ENCODE measurements around the gene ZNF709. TPM values are rescaled to one million over a fixed set of nuclear protein-coding genes. Genes with fewer than 3 reads are reported as not detected.
A peak's percentile ranks its signal among the peaks of the same experiment; 100 is the strongest.
"Not testable (repeated sequence)": the region's sequence is repeated elsewhere in the genome, so short reads cannot be mapped to it uniquely, and the experiment has no call there.

Gene ZNF709
- total RNA-seq = 0.18 and 2.4 TPM in 2 replicates

- H3K36me3 Mint-ChIP-seq (ENCODE audit: low read depth) = no peaks in the 10 kb centered on the region
- intact Hi-C loops (cut with micrococcal nuclease) = loop anchor here (2.0 kb wide), 1 partner anchor 44 kb away; the partner anchor contains the start of gene ZNF443
- H3K27me3 Mint-ChIP-seq (ENCODE audit: low read depth) = no peaks in the 10 kb centered on the region
Measured at GRCh38 chr19:12484371-12485051, at the start of gene ZNF709. Gene ZNF709, minus strand, starts transcription at chr19:12484816. Its CDS starts 159 bp downstream, at chr19:12484657.

GRCh38 chr19:12527034-12527836, 42.6 kb upstream of the ZNF709 start:
- Mint-ChIP-seq H3K36me3 (ENCODE audit: low read depth) (peaks cover 85% of the 10 kb centered on the region), H3K27ac (no peak overlapping the region), H3K4me1 (ENCODE audit: low read depth) (no peaks in the 10 kb centered on the region), H3K9me3 (peaks cover 85% of the 10 kb centered on the region), H3K4me3 (ENCODE audit: low read depth) (no peak overlapping the region), H3K27me3 (ENCODE audit: low read depth) (no peaks in the 10 kb centered on the region)
- no peak for DNase-seq (ENCODE audit: low spot score)
- intact Hi-C loops (cut with micrococcal nuclease) = no loop called here

More at GRCh38 chr19:12484371-12485051, at the start of gene ZNF709:
- peak; percentile 79 for DNase-seq (ENCODE audit: low spot score)
- Mint-ChIP-seq H3K4me3 (ENCODE audit: low read depth) (peak within 1 kb of the TSS; percentile 87), H3K4me1 (ENCODE audit: low read depth) (peaks cover 17% of the 10 kb centered on the region), H3K27ac (peak within 1 kb of the TSS; percentile 63), H3K9me3 (no peaks in the 10 kb centered on the region)

GRCh38 chr19:12526542-12526941, 41.9 kb upstream of the ZNF709 start:
- Mint-ChIP-seq H3K4me3 (ENCODE audit: low read depth) (no peak overlapping the region), H3K36me3 (ENCODE audit: low read depth) (peaks cover 85% of the 10 kb centered on the region), H3K27me3 (ENCODE audit: low read depth) (no peaks in the 10 kb centered on the region), H3K27ac (no peak overlapping the region), H3K9me3 (peaks cover 87% of the 10 kb centered on the region), H3K4me1 (ENCODE audit: low read depth) (no peaks in the 10 kb centered on the region)
- intact Hi-C loops (cut with micrococcal nuclease) = no loop called here
- no peak for DNase-seq (ENCODE audit: low spot score)

- H3K36me3 Mint-ChIP-seq (ENCODE audit: low read depth) = peaks cover 56% of the 10 kb centered on the region
- no peaks in the 10 kb centered on the region for H3K4me1 Mint-ChIP-seq (ENCODE audit: low read depth)
- no peaks in the 10 kb centered on the region for H3K27me3 Mint-ChIP-seq (ENCODE audit: low read depth)
- no peak for DNase-seq (ENCODE audit: low spot score)
- no peak overlapping the region for H3K4me3 Mint-ChIP-seq (ENCODE audit: low read depth)
- peaks cover 74% of the 10 kb centered on the region for H3K9me3 Mint-ChIP-seq
- no peak overlapping the region for H3K27ac Mint-ChIP-seq
- intact Hi-C loops (cut with micrococcal nuclease) = no loop called here
Measured at GRCh38 chr19:12521996-12522395, 37.4 kb upstream of the ZNF709 start.

GRCh38 chr19:12513531-12514061, 29.0 kb upstream of the ZNF709 start:
- intact Hi-C loops (cut with micrococcal nuclease) = no loop called here
- Mint-ChIP-seq H3K4me3 (ENCODE audit: low read depth) (no peak overlapping the region), H3K36me3 (ENCODE audit: low read depth) (peaks cover 5% of the 10 kb centered on the region), H3K27me3 (ENCODE audit: low read depth) (no peaks in the 10 kb centered on the region), H3K9me3 (peaks cover 38% of the 10 kb centered on the region), H3K4me1 (ENCODE audit: low read depth) (no peaks in the 10 kb centered on the region), H3K27ac (no peak overlapping the region)
- DNase-seq (ENCODE audit: low spot score) = no peak

- H3K4me3 Mint-ChIP-seq (ENCODE audit: low read depth) = no peak overlapping the region
- intact Hi-C loops (cut with micrococcal nuclease) = loop anchor here (10.0 kb wide), 1 partner anchor 58 kb away; the partner anchor contains the start of gene ZNF564
- no peak for DNase-seq (ENCODE audit: low spot score)
- no peak overlapping the region for H3K27ac Mint-ChIP-seq
- peaks cover 19% of the 10 kb centered on the region for H3K9me3 Mint-ChIP-seq
- H3K4me1 Mint-ChIP-seq (ENCODE audit: low read depth) = peaks cover 10% of the 10 kb centered on the region
- H3K36me3 Mint-ChIP-seq (ENCODE audit: low read depth) = peaks cover 3% of the 10 kb centered on the region
- H3K27me3 Mint-ChIP-seq (ENCODE audit: low read depth) = no peaks in the 10 kb centered on the region
Measured at GRCh38 chr19:12497032-12497431, 12.4 kb upstream of the ZNF709 start.

- H3K36me3 Mint-ChIP-seq (ENCODE audit: low read depth) = peaks cover 3% of the 10 kb centered on the region
- no peak overlapping the region for H3K4me3 Mint-ChIP-seq (ENCODE audit: low read depth)
- no peaks in the 10 kb centered on the region for H3K27me3 Mint-ChIP-seq (ENCODE audit: low read depth)
- H3K4me1 Mint-ChIP-seq (ENCODE audit: low read depth) = peaks cover 10% of the 10 kb centered on the region
- intact Hi-C loops (cut with micrococcal nuclease) = loop anchor here (10.0 kb wide), 1 partner anchor 58 kb away; the partner anchor contains the start of gene ZNF564
- DNase-seq (ENCODE audit: low spot score) = no peak
- no peak overlapping the region for H3K27ac Mint-ChIP-seq
- peaks cover 18% of the 10 kb centered on the region for H3K9me3 Mint-ChIP-seq
Measured at GRCh38 chr19:12496480-12496879, 11.9 kb upstream of the ZNF709 start.

GRCh38 chr19:12495002-12495802, 10.6 kb upstream of the ZNF709 start:
- Mint-ChIP-seq H3K27ac (peak overlapping the region; percentile 59), H3K4me3 (ENCODE audit: low read depth) (peak overlapping the region; percentile 79), H3K9me3 (peaks cover 18% of the 10 kb centered on the region), H3K4me1 (ENCODE audit: low read depth) (peaks cover 10% of the 10 kb centered on the region), H3K27me3 (ENCODE audit: low read depth) (no peaks in the 10 kb centered on the region), H3K36me3 (ENCODE audit: low read depth) (peaks cover 3% of the 10 kb centered on the region)
- intact Hi-C loops (cut with micrococcal nuclease) = loop anchor here (10.0 kb wide), 1 partner anchor 60 kb away; the partner anchor contains the start of gene ZNF564
- peak; percentile 84 for DNase-seq (ENCODE audit: low spot score)

- Mint-ChIP-seq H3K4me1 (ENCODE audit: low read depth) (peaks cover 10% of the 10 kb centered on the region), H3K9me3 (peaks cover 18% of the 10 kb centered on the region), H3K36me3 (ENCODE audit: low read depth) (peaks cover 3% of the 10 kb centered on the region), H3K27ac (no peak overlapping the region), H3K4me3 (ENCODE audit: low read depth) (peak overlapping the region; percentile 43), H3K27me3 (ENCODE audit: low read depth) (no peaks in the 10 kb centered on the region)
- intact Hi-C loops (cut with micrococcal nuclease) = loop anchor here (10.0 kb wide), 1 partner anchor 60 kb away; the partner anchor contains the start of gene ZNF564
- DNase-seq (ENCODE audit: low spot score) = no peak
Measured at GRCh38 chr19:12494260-12494860, 9.7 kb upstream of the ZNF709 start.

- H3K4me1 Mint-ChIP-seq (ENCODE audit: low read depth) = peaks cover 17% of the 10 kb centered on the region
- H3K9me3 Mint-ChIP-seq; H3K27ac Mint-ChIP-seq; intact Hi-C loops (cut with micrococcal nuclease); H3K27me3 Mint-ChIP-seq (ENCODE audit: low read depth); H3K36me3 Mint-ChIP-seq (ENCODE audit: low read depth); H3K4me3 Mint-ChIP-seq (ENCODE audit: low read depth); DNase-seq (ENCODE audit: low spot score): not testable (repeated sequence)
Measured at GRCh38 chr19:12486265-12486783, 1.7 kb upstream of the ZNF709 start.

- DNase-seq (ENCODE audit: low spot score) = no peak
- Mint-ChIP-seq H3K27me3 (ENCODE audit: low read depth) (no peaks in the 10 kb centered on the region), H3K36me3 (ENCODE audit: low read depth) (no peaks in the 10 kb centered on the region), H3K4me3 (ENCODE audit: low read depth) (peak overlapping the region; percentile 87), H3K27ac (no peak overlapping the region), H3K9me3 (no peaks in the 10 kb centered on the region), H3K4me1 (ENCODE audit: low read depth) (peaks cover 17% of the 10 kb centered on the region)
- intact Hi-C loops (cut with micrococcal nuclease) = loop anchor here (2.0 kb wide), 1 partner anchor 45 kb away; the partner anchor contains the start of gene ZNF443
Measured at GRCh38 chr19:12485571-12485970, 955 bp upstream of the ZNF709 start.

All from activated T-helper 2 cell treated with anti-CD3 and anti-CD28 coated beads, Interferon-gamma antibody, Interleukin-2, Interleukin-4, amounts not matched to agents 10 μg/mL and 5 μg/mL and 100 μg/mL, durations not matched to agents 14 hours and 24 hours and 36 hours (primary cell).